Neuronal stem cell (in vitro differentiated cells): ENCODE measurements around the gene AVL9.

Experiments used
- DNase-seq: peaks from one replicate; pipeline ENCODE4 v3.0.0-alpha.2; 2013; ENCODE audit warnings: low spot score
- H2AFZ ChIP-seq: one replicate; pipeline ENCODE4 v1.6.1; 2013; ENCODE audit warnings: mild to moderate bottlenecking, low read length, inconsistent platforms
- H2AK5ac ChIP-seq: 2 replicates; pipeline ENCODE4 v1.6.1; 2013; ENCODE audit warnings: low read depth, mild to moderate bottlenecking, inconsistent platforms, low read length, moderate library complexity, mixed read lengths
- H2BK120ac ChIP-seq: 2 replicates; pipeline ENCODE4 v1.6.1; 2013; ENCODE audit warnings: low read depth, mild to moderate bottlenecking, inconsistent platforms, low read length, moderate library complexity, mixed read lengths
- H2BK12ac ChIP-seq: one replicate; pipeline ENCODE4 v1.6.1; 2013; ENCODE audit warnings: low read length, inconsistent platforms
- H2BK15ac ChIP-seq: 2 replicates; pipeline ENCODE4 v1.6.1; 2013; ENCODE audit warnings: mild to moderate bottlenecking, low read length, inconsistent platforms, mixed read lengths
- H2BK5ac ChIP-seq: one replicate; pipeline ENCODE4 v1.6.1; 2013; ENCODE audit warnings: inconsistent platforms, mild to moderate bottlenecking, low read length, moderate library complexity
- H3K14ac ChIP-seq: one replicate; pipeline ENCODE4 v1.6.1; 2013; ENCODE audit warnings: low read length, inconsistent platforms
- H3K18ac ChIP-seq: 2 replicates; pipeline ENCODE4 v1.6.1; 2013; ENCODE audit warnings: low read length, inconsistent platforms
- H3K23ac ChIP-seq: 2 replicates; pipeline ENCODE4 v1.6.1; 2013; ENCODE audit warnings: low read depth, mild to moderate bottlenecking, mixed read lengths, low read length, inconsistent platforms; ENCODE audit not compliant: poor library complexity
- H3K27ac ChIP-seq: replicated peaks from 3 replicates; pipeline ENCODE4 v1.5.1; 2013; ENCODE audit warnings: low read length, inconsistent platforms
- H3K27me3 ChIP-seq, 3 experiments: 2 replicates each; pipeline ENCODE4 v1.6.1; 2013; ENCODE audit warnings: low read length in 3 of 3, mild to moderate bottlenecking in 2 of 3, inconsistent platforms in 1 of 3, low read depth in 1 of 3, mixed read lengths in 1 of 3, moderate library complexity in 1 of 3; ENCODE audit not compliant: control insufficient read depth in 3 of 3, insufficient read depth in 3 of 3
- H3K36me3 ChIP-seq, 2 donors: replicated peaks in 1 of 2; 2 replicates each; pipeline ENCODE4 v1.6.1; 2013; ENCODE audit warnings: low read length in 2 of 2; ENCODE audit not compliant: control insufficient read depth in 2 of 2, insufficient read depth in 2 of 2
- H3K4ac ChIP-seq: 2 replicates; pipeline ENCODE4 v1.6.1; 2013; ENCODE audit warnings: inconsistent platforms, mild to moderate bottlenecking, low read length, moderate library complexity
- H3K4me1 ChIP-seq, 2 donors: 1 replicate in 1 of 2; 2 replicates in 1 of 2; pipeline ENCODE4 v1.6.1; 2013; ENCODE audit warnings: low read length in 2 of 2, low read depth in 1 of 2; ENCODE audit not compliant: control insufficient read depth in 2 of 2, insufficient read depth in 1 of 2
- H3K4me2 ChIP-seq: one replicate; pipeline ENCODE4 v1.6.1; 2013; ENCODE audit warnings: mild to moderate bottlenecking, low read length, inconsistent platforms; ENCODE audit not compliant: insufficient read depth, poor library complexity, severe bottlenecking
- H3K4me3 ChIP-seq, 2 donors: 2 replicates each; pipeline ENCODE4 v1.5.1; 2013; ENCODE audit warnings: low read length in 2 of 2, mild to moderate bottlenecking in 2 of 2, inconsistent platforms in 1 of 2, moderate library complexity in 1 of 2
- H3K79me1 ChIP-seq: one replicate; pipeline ENCODE4 v1.6.1; 2013; ENCODE audit warnings: low read depth, mild to moderate bottlenecking, inconsistent platforms, low read length, moderate library complexity
- H3K9ac ChIP-seq: one replicate; pipeline ENCODE4 v1.6.1; 2013; ENCODE audit warnings: mild to moderate bottlenecking, low read depth, low read length, inconsistent platforms; ENCODE audit not compliant: poor library complexity
- H3K9me3 ChIP-seq, 2 donors: replicated peaks in 1 of 2; 2 replicates each; pipeline versions ENCODE3 to v1.6.1; 2013; ENCODE audit warnings: low read length in 2 of 2, mild to moderate bottlenecking in 2 of 2, inconsistent platforms in 1 of 2, low read depth in 1 of 2, mixed read lengths in 1 of 2, moderate library complexity in 1 of 2; ENCODE audit not compliant: control insufficient read depth in 2 of 2, insufficient read depth in 1 of 2
- H4K8ac ChIP-seq: one replicate; pipeline ENCODE4 v1.6.1; 2013; ENCODE audit warnings: low read depth, mild to moderate bottlenecking, inconsistent platforms, low read length, moderate library complexity
- H4K91ac ChIP-seq: one replicate; pipeline ENCODE4 v1.6.1; 2013; ENCODE audit warnings: low read length, low read depth, mild to moderate bottlenecking, inconsistent platforms; ENCODE audit not compliant: poor library complexity
- WGBS, 2 donors: extraction: QIAGEN DNeasy Blood & Tissue Kit; methylation state at CpG; one replicate each; pipeline ENCODE4 v1.1.7; 2013; ENCODE audit warnings: missing lambda C conversion rate in 2 of 2, mixed read lengths in 1 of 2; ENCODE audit not compliant: insufficient read length in 2 of 2, insufficient replicate concordance in 1 of 2; ENCODE audit errors: extremely low coverage in 2 of 2; 5-methylcytosine and 5-hydroxymethylcytosine counted together

AVL9 gene

GRCh38 chr7:32474008-32474407 is 21.3 kb upstream of the AVL9 start:
- Histone ChIP-seq H3K4me2 (no peak overlapping the region), H3K4me3 (no peak overlapping the region), H3K9ac (no peak overlapping the region), H3K14ac (no peak overlapping the region), H2BK5ac (no peak overlapping the region), H3K4ac (no peak overlapping the region), H4K8ac (no peak overlapping the region), H4K91ac (no peak overlapping the region), H2BK12ac (no peak overlapping the region), H3K23ac (no peak overlapping the region), H2BK15ac (no peak overlapping the region), H3K27me3 (no peaks in the 10 kb centered on the region), H3K9me3 (no peaks in the 10 kb centered on the region), H3K27ac (no peak overlapping the region), H3K4me1 (no peaks in the 10 kb centered on the region), H2AK5ac (no peak overlapping the region), H2AFZ (no peak overlapping the region), H2BK120ac (no peak overlapping the region), H3K36me3 (no peaks in the 10 kb centered on the region), H3K18ac (no peak overlapping the region), H3K79me1 (no peaks in the 10 kb centered on the region)
- no CpG with 5 or more reads among the region's 1 CpG for WGBS, 2 donors
- DNase-seq = no peak

GRCh38 chr7:32476816-32477648 is 18.3 kb upstream of the AVL9 start:
- Histone ChIP-seq H3K18ac (no peak overlapping the region), H3K79me1 (no peaks in the 10 kb centered on the region), H4K91ac (no peak overlapping the region), H3K14ac (no peak overlapping the region), H4K8ac (no peak overlapping the region), H2BK120ac (no peak overlapping the region), H3K4me1 (peaks cover 0 to 2% of the 10 kb centered on the region in 2 donors), H2AK5ac (no peak overlapping the region), H2BK5ac (no peak overlapping the region), H2AFZ (no peak overlapping the region), H3K4me3 (no peak overlapping the region), H3K27me3 (no peaks in the 10 kb centered on the region), H3K9ac (no peak overlapping the region), H3K23ac (no peak overlapping the region), H2BK15ac (no peak overlapping the region), H2BK12ac (no peak overlapping the region), H3K4me2 (no peak overlapping the region), H3K4ac (no peak overlapping the region), H3K27ac (no peak overlapping the region), H3K9me3 (no peaks in the 10 kb centered on the region), H3K36me3 (no peaks in the 10 kb centered on the region)
- no peak for DNase-seq
- WGBS, 2 donors = no CpG with 5 or more reads among the region's 3 CpGs

- no peak overlapping the region for H2BK12ac ChIP-seq
- H3K4me3 ChIP-seq = no peak overlapping the region
- no peak overlapping the region for H3K27ac ChIP-seq
- H3K14ac ChIP-seq = no peak overlapping the region
- H3K27me3 ChIP-seq = no peaks in the 10 kb centered on the region
- no peak overlapping the region for H2BK15ac ChIP-seq
- no peak overlapping the region for H3K23ac ChIP-seq
- no peak overlapping the region for H2AK5ac ChIP-seq
- DNase-seq = no peak
- H3K4me1 ChIP-seq = peaks cover 0 to 2% of the 10 kb centered on the region in 2 donors
- H4K8ac ChIP-seq = no peak overlapping the region
- H3K4ac ChIP-seq = no peak overlapping the region
- H3K18ac ChIP-seq = no peak overlapping the region
- H2BK120ac ChIP-seq = no peak overlapping the region
- H3K36me3 ChIP-seq = no peaks in the 10 kb centered on the region
- H3K4me2 ChIP-seq = no peak overlapping the region
- H2AFZ ChIP-seq = no peak overlapping the region
- WGBS, 2 donors = no CpG with 5 or more reads among the region's 1 CpG
- H3K79me1 ChIP-seq = no peaks in the 10 kb centered on the region
- H4K91ac ChIP-seq = no peak overlapping the region
- no peak overlapping the region for H2BK5ac ChIP-seq
- no peaks in the 10 kb centered on the region for H3K9me3 ChIP-seq
- no peak overlapping the region for H3K9ac ChIP-seq
Measured at GRCh38 chr7:32477649-32477980, 17.7 kb upstream of the AVL9 start.

GRCh38 chr7:32479574-32480200 is 15.6 kb upstream of the AVL9 start:
- no peak overlapping the region for H2BK12ac ChIP-seq
- H3K4me2 ChIP-seq = no peak overlapping the region
- H3K4me3 ChIP-seq = no peak overlapping the region
- H2BK15ac ChIP-seq = no peak overlapping the region
- H3K4ac ChIP-seq = no peak overlapping the region
- no peak overlapping the region for H4K91ac ChIP-seq
- H3K27me3 ChIP-seq = no peaks in the 10 kb centered on the region
- no peak overlapping the region for H3K27ac ChIP-seq
- no peak overlapping the region for H3K14ac ChIP-seq
- no peak overlapping the region for H3K18ac ChIP-seq
- H2BK120ac ChIP-seq = no peak overlapping the region
- H3K9ac ChIP-seq = no peak overlapping the region
- no CpG with 5 or more reads among the region's 2 CpGs for WGBS, 2 donors
- H4K8ac ChIP-seq = no peak overlapping the region
- no peak overlapping the region for H2AFZ ChIP-seq
- H3K36me3 ChIP-seq = no peaks in the 10 kb centered on the region
- H2AK5ac ChIP-seq = no peak overlapping the region
- H3K79me1 ChIP-seq = no peaks in the 10 kb centered on the region
- no peak for DNase-seq
- no peak overlapping the region for H3K23ac ChIP-seq
- peaks cover 0 to 2% of the 10 kb centered on the region in 2 donors for H3K4me1 ChIP-seq
- H3K9me3 ChIP-seq = no peaks in the 10 kb centered on the region
- no peak overlapping the region for H2BK5ac ChIP-seq
